Breast epithelium (tissue), 4 donors: ENCODE results near the gene ABCA6. TPM values are rescaled to one million over a fixed set of nuclear protein-coding genes. Genes with fewer than 3 reads are reported as not detected.

Source experiments
- DNase-seq, 2 donors: peaks; one replicate each; pipeline ENCODE4 v3.0.0-alpha.2; 2019; ENCODE audit warnings: low spot score in 2 of 2
- H3K27ac ChIP-seq, 2 donors: fragments of 200-600 bp; sonication (generic) in 1 of 2; one replicate each; pipeline ENCODE4 v1.5.1; 2016 to 2019; ENCODE audit warnings: mild to moderate bottlenecking in 1 of 2
- H3K27me3 ChIP-seq, 2 donors: fragments of 200-600 bp; sonication (generic) in 1 of 2; one replicate each; pipeline versions ENCODE4 v1.5.1 to v1.6.0; 2017 to 2019; ENCODE audit warnings: control low read depth in 1 of 2, mild to moderate bottlenecking in 1 of 2
- H3K36me3 ChIP-seq: fragments of 200-600 bp; one replicate; pipeline ENCODE4 v1.5.1; 2019
- H3K4me1 ChIP-seq, 2 donors: fragments of 200-600 bp; sonication (generic); one replicate each; pipeline ENCODE4 v1.5.1; 2016 to 2019; ENCODE audit warnings: control low read depth in 1 of 2
- H3K4me3 ChIP-seq, 3 donors: fragments of 200-600 bp; sonication (generic); 1 replicate in 2 of 3; 2 replicates in 1 of 3; pipeline ENCODE4 v1.5.1; 2016 to 2019; ENCODE audit warnings: mild to moderate bottlenecking in 3 of 3, moderate library complexity in 2 of 3
- H3K9me3 ChIP-seq, 2 donors: fragments of 200-600 bp; sonication (generic) in 1 of 2; one replicate each; pipeline ENCODE4 v1.5.1; 2016 to 2019; ENCODE audit warnings: control low read depth in 1 of 2
- CTCF ChIP-seq, 3 donors: fragments of 450-650 bp; IDR thresholded peaks; one replicate each; pipeline ENCODE4 v1.5.1; 2016 to 2017; ENCODE audit warnings: antibody characterized with exemption in 3 of 3, mild to moderate bottlenecking in 3 of 3, moderate library complexity in 3 of 3
- POLR2A ChIP-seq: fragments of 450-650 bp; IDR thresholded peaks from one replicate; pipeline ENCODE4 v1.6.1; 2016; ENCODE audit warnings: antibody characterized with exemption, mild to moderate bottlenecking, moderate library complexity
- POLR2AphosphoS5 ChIP-seq, 3 donors: sonication (generic); formaldehyde crosslinking; IDR thresholded peaks; one replicate each; pipeline ENCODE4 v1.6.1; 2017; ENCODE audit warnings: antibody characterized with exemption in 3 of 3
- intact Hi-C: fragments of 100-400 bp; cut with DNase I; formaldehyde crosslinking; loops from one replicate; pipeline ENCODE4 v1.15.1; 2023; ENCODE audit warnings: low total_unique reads
- total RNA-seq, 3 donors: library from RNA; depleted of rRNA; stranded (reverse); fragments of >200 nt; gene quantifications; one replicate each; pipeline ENCODE4 v1.1.0, GENCODE V29; 2016

Gene ABCA6
- total RNA-seq, 3 donors from 2014 or later: 61.2 to 198 (median 122) TPM

DNA sequence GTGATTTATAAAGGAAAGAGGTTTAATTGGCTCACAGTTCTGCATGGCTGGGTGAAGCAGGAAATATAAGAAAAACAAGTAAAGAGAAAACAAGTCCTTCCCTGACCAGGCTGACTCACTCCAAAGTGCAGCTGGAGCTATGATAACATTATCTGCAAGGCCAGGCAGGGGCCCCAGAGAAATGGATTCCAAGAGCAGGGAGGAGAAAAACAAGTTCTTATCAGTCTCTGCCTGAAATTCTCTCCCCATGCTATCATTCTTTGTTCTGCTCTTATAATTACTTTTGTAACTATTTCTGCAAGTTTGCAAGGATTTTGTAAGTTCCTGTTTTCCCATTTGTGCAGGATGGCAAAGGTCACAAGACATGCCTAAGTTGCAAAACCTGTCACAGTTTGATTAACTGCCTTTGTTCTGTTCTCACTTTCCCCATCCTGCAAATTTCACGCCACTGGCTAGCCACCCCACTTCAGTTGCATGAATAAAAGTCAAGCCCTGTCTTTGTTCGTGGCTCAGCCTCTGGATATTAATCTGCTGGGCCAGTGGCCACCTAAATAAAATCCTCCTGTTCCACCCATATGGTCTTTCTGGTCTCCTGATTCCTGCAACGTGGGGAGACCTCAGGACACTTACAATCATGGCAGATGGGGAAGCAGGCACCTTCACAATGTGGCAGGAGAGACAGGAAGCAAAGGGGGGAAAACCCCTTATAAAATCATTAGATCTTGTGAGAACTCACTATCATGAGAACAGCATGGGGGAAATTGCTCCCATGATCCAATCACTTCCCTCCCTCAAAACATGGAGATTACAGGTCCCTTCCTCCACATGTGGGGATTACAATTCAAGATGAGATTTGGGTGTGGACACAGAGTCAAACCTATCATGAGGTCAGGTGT, 94.1 kb downstream of the ABCA6 start:
- no peaks in the 10 kb centered on the region for H3K9me3 ChIP-seq
- TF ChIP-seq POLR2A: no peak
- peak; percentile 42 to 89 (median 81) for TF ChIP-seq POLR2AphosphoS5 (IDR thresholded peaks at IDR 0.05)
- no peak overlapping the region for H3K4me3 ChIP-seq
- intact Hi-C loops: no loop called here
- H3K36me3 ChIP-seq: no peaks in the 10 kb centered on the region
- H3K4me1 ChIP-seq: no peaks in the 10 kb centered on the region
- H3K27ac ChIP-seq: peak overlapping the region; percentile 40 to 74
- no peak for DNase-seq
- H3K27me3 ChIP-seq: no peaks in the 10 kb centered on the region

DNA sequence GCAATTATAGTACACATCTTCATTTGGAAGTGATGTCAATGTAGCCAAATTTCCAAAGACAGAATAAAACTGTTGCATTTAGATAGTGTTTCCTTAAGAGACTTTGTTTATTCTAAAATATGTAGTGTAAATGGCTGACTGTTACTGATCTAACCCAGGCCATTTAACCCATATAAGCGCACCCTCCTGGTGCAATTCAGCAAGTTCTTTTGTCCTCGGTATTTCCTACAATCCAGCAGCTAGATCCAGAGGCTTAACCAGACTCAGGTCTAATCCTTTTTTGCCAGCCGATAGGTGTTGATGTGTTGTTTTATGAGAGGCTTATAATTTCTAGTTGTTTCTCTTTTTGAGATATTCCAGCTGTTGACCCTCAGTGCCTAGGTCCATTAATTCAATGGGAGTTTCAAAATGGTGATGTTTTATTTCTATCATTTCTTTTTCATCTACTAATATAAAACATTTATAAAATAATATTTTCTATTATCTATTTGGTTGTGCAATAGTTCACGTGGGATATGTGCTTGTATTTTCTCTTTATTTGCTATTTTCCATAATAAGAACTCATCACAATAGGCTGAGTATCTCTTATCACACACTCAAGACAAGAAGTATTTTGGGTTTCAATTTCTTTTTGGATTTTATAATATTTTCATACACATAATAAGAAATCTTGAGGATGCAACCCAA, 95.4 kb downstream of the ABCA6 start:
- TF ChIP-seq POLR2A (no peak), POLR2AphosphoS5 (IDR thresholded peaks at IDR 0.05) (no peak), CTCF (IDR thresholded peaks at IDR 0.05) (no peak)
- no peaks in the 10 kb centered on the region for H3K9me3 ChIP-seq

GRCh38 chr17:69045646-69046045, 96.0 kb downstream of the ABCA6 start:
- no peaks in the 10 kb centered on the region for H3K4me1 ChIP-seq
- TF ChIP-seq CTCF (IDR thresholded peaks at IDR 0.05): no peak
- TF ChIP-seq POLR2A: no peak
- TF ChIP-seq POLR2AphosphoS5 (IDR thresholded peaks at IDR 0.05): no peak
- intact Hi-C loops: no loop called here
- no peaks in the 10 kb centered on the region for H3K9me3 ChIP-seq
- H3K36me3 ChIP-seq: no peaks in the 10 kb centered on the region
- no peak overlapping the region for H3K4me3 ChIP-seq
- H3K27me3 ChIP-seq: no peaks in the 10 kb centered on the region
- no peak overlapping the region for H3K27ac ChIP-seq
- DNase-seq: no peak

More for the DNA sequence above, 95.4 kb downstream of the ABCA6 start:
- intact Hi-C loops: no loop called here
- no peak overlapping the region for H3K27ac ChIP-seq
- H3K4me1 ChIP-seq: no peaks in the 10 kb centered on the region
- H3K4me3 ChIP-seq: no peak overlapping the region
- H3K27me3 ChIP-seq: no peaks in the 10 kb centered on the region
- H3K36me3 ChIP-seq: no peaks in the 10 kb centered on the region
- no peak for DNase-seq

GRCh38 chr17:69044371-69044770, 97.3 kb downstream of the ABCA6 start:
- TF ChIP-seq POLR2AphosphoS5 (IDR thresholded peaks at IDR 0.05) (no peak), POLR2A (no peak), CTCF (IDR thresholded peaks at IDR 0.05) (no peak)
- Histone ChIP-seq H3K36me3 (no peaks in the 10 kb centered on the region), H3K27ac (no peak overlapping the region), H3K27me3 (no peaks in the 10 kb centered on the region), H3K4me3 (no peak overlapping the region), H3K4me1 (no peaks in the 10 kb centered on the region), H3K9me3 (no peaks in the 10 kb centered on the region)
- intact Hi-C loops: no loop called here
- DNase-seq: no peak

DNA sequence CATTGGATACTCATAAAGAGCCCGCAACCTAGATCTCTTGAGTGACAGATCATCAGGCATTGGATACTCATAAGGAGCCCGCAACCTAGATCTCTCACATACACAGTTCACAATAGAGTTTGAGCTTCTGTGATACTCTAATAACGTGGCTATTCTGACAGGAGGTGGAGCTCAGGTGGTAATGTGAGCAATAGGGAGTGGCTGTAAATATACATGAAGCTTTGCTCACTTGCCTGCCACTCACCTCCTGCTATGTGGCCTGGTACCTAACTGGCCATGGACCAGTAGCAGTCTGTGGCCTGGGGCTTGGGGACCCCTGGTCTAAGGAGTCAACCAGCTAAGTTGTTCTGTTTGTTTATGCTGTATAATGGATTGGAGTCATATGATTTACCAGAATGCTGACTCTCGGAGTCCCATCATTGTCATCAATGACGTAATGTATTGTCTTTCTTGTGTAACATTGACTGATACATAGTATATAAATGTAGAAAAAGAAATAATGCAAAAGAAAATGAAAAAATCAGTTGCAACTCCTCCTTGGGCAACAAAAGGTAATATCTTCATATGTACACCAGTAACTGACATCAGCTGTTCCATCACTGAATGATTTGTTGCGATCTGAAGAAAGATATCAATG, 98.5 kb downstream of the ABCA6 start:
- Histone ChIP-seq H3K4me1 (no peaks in the 10 kb centered on the region), H3K36me3 (no peaks in the 10 kb centered on the region), H3K4me3 (no peak overlapping the region), H3K27me3 (no peaks in the 10 kb centered on the region), H3K9me3 (no peaks in the 10 kb centered on the region), H3K27ac (no peak overlapping the region)
- intact Hi-C loops: no loop called here
- TF ChIP-seq POLR2A (no peak), POLR2AphosphoS5 (IDR thresholded peaks at IDR 0.05) (no peak), CTCF (IDR thresholded peaks at IDR 0.05) (no peak)
- DNase-seq: no peak
